HepG2 (cell line): ENCODE measurements around the gene COA3. TPM values are rescaled to one million over a fixed set of nuclear protein-coding genes. Genes with fewer than 3 reads are reported as not detected.
A peak's percentile ranks its signal among the peaks of the same experiment; 100 is the strongest.

Experiments
- GMEB1 ChIP-seq: sonication (generic); formaldehyde crosslinking; IDR thresholded peaks from 2 replicates; pipeline ENCODE4 v1.5.1; 2020; ENCODE audit warnings: missing genetic modification reagents, mild to moderate bottlenecking, borderline replicate concordance
- HDAC1 ChIP-seq: sonication (generic); formaldehyde crosslinking; IDR thresholded peaks from 2 replicates; pipeline ENCODE4 v1.5.1; 2020; ENCODE audit warnings: mild to moderate bottlenecking, missing genetic modification reagents
- HDAC2 ChIP-seq: sonication (generic); formaldehyde crosslinking; IDR thresholded peaks from 2 replicates; pipeline ENCODE4 v1.4.0; 2020; ENCODE audit warnings: missing genetic modification reagents
- KDM5B ChIP-seq: sonication (generic); formaldehyde crosslinking; IDR thresholded peaks from 2 replicates; pipeline ENCODE4 v1.4.0; 2020; ENCODE audit warnings: missing genetic modification reagents, mild to moderate bottlenecking, borderline replicate concordance
- PBX2 ChIP-seq: IDR thresholded peaks from 2 replicates; pipeline ENCODE4 v1.6.1; 2016; ENCODE audit warnings: control low read depth
- REPIN1 ChIP-seq: sonication (generic); formaldehyde crosslinking; IDR thresholded peaks from 2 replicates; pipeline ENCODE4 v1.8.0; 2022; ENCODE audit warnings: missing genetic modification reagents, low read depth, mild to moderate bottlenecking, borderline replicate concordance
- UBTF ChIP-seq: sonication (generic); formaldehyde crosslinking; IDR thresholded peaks from 2 replicates; pipeline ENCODE4 v1.4.0; 2020; ENCODE audit warnings: mild to moderate bottlenecking, missing genetic modification reagents
- ZBTB40 ChIP-seq, 2 experiments: fragments of 450-650 bp in 1 of 2; sonication (generic) in 1 of 2; formaldehyde crosslinking in 1 of 2; IDR thresholded peaks; 2 replicates each; pipeline versions ENCODE4 v1.6.1 to v1.8.0; 2016 to 2022; ENCODE audit warnings: antibody characterized with exemption in 1 of 2, mild to moderate bottlenecking in 1 of 2, missing genetic modification reagents in 1 of 2
- ZNF121 ChIP-seq: sonication (generic); formaldehyde crosslinking; IDR thresholded peaks from 2 replicates; pipeline ENCODE4 v1.5.0; 2020; ENCODE audit warnings: mild to moderate bottlenecking, missing genetic modification reagents
- ZNF276 ChIP-seq: sonication (generic); formaldehyde crosslinking; IDR thresholded peaks from 2 replicates; pipeline ENCODE4 v1.4.0; 2020; ENCODE audit warnings: mild to moderate bottlenecking, low read depth, missing genetic modification reagents
- ZNF337 ChIP-seq: sonication (generic); formaldehyde crosslinking; IDR thresholded peaks from 2 replicates; pipeline ENCODE4 v1.5.1; 2020; ENCODE audit warnings: missing genetic modification reagents, low read depth, mild to moderate bottlenecking, borderline replicate concordance
- ZNF761 ChIP-seq: sonication (generic); formaldehyde crosslinking; conservative IDR thresholded peaks from 2 replicates; pipeline ENCODE4 v1.4.0; 2020; ENCODE audit warnings: mild to moderate bottlenecking, missing genetic modification reagents
- polyA plus RNA-seq, 8 experiments: library from polyadenylated mRNA; depleted of rRNA in 3 of 8; stranded (reverse) in 7 of 8; unstranded in 1 of 8; fragments of >200 nt; fragmentation: Illumina TruSeq in 4 of 8; extraction: Trizol in 4 of 8; gene quantifications; 2 replicates each; pipeline versions ENCODE4 v1.2.1 to v1.2.3, GENCODE V29; 2011 to 2016; ENCODE audit warnings: low read depth in 4 of 8, missing spikeins in 1 of 8, mixed read lengths in 1 of 8; ENCODE audit not compliant: insufficient read depth in 1 of 8
- total RNA-seq, 5 experiments: library from RNA; depleted of rRNA; stranded (reverse); fragments of >200 nt; fragmentation: Illumina TruSeq; extraction: Trizol; gene quantifications; 2 replicates each; pipeline ENCODE4 v1.2.3, GENCODE V29; 2016; ENCODE audit warnings: low read depth in 1 of 5

Gene COA3
- total and polyA plus RNA-seq, 2 of the 13 experiments (the other 11 are each of a cell fraction or from before 2014, with no cell fraction given) = 133 to 202 TPM

- TF ChIP-seq ZBTB40 (IDR thresholded peaks at IDR 0.05) = no peak
- no peak for TF ChIP-seq ZBTB40 (CRISPR knock-in tag; IDR thresholded peaks at IDR 0.05)
- no peak for TF ChIP-seq HDAC2 (CRISPR knock-in tag)
- TF ChIP-seq REPIN1 = peak; percentile 62; the same call in 1 of the 2 replicates
- TF ChIP-seq ZNF337 = no peak
- TF ChIP-seq ZNF121 (CRISPR knock-in tag) = no peak
- no peak for TF ChIP-seq UBTF (CRISPR knock-in tag)
- TF ChIP-seq HDAC1 = no peak
- TF ChIP-seq KDM5B (CRISPR knock-in tag) = no peak
- TF ChIP-seq PBX2 (CRISPR knock-in tag) = no peak
- TF ChIP-seq GMEB1 (CRISPR knock-in tag) = no peak
- no peak for TF ChIP-seq ZNF761 (CRISPR knock-in tag)
- TF ChIP-seq ZNF276 (CRISPR knock-in tag) = no peak
Measured at GRCh38 chr17:42843358-42843934, 44.9 kb upstream of the COA3 start (continued).
